GM21529 (cell line): Measurements from ENCODE around the gene ERC1.

Experiments
- ATAC-seq: cut with Tn5 transposase; IDR thresholded peaks from one replicate; pipeline ENCODE4 v1.9.1; 2021; ENCODE audit not compliant: unreplicated experiment

The ERC1 gene

GRCh38 chr12:1282670-1283315 lies 291.8 kb downstream of the ERC1 start:
- no peak for ATAC-seq

- ATAC-seq, result no peak
Measured at GRCh38 chr12:1283316-1283715, 292.3 kb downstream of the ERC1 start.

GRCh38 chr12:1284611-1285010 lies 293.6 kb downstream of the ERC1 start:
- ATAC-seq, result no peak

- no peak for ATAC-seq
Measured at GRCh38 chr12:1287446-1287975, 296.5 kb downstream of the ERC1 start.

- no peak for ATAC-seq
Measured at GRCh38 chr12:1288333-1288732, 297.3 kb downstream of the ERC1 start.

GRCh38 chr12:1289371-1290155 lies 298.5 kb downstream of the ERC1 start:
- ATAC-seq, result no peak

- no peak for ATAC-seq
Measured at GRCh38 chr12:1290716-1291115, 299.7 kb downstream of the ERC1 start.

GRCh38 chr12:1291601-1292332 lies 300.7 kb downstream of the ERC1 start:
- no peak for ATAC-seq

- no peak for ATAC-seq
Measured at GRCh38 chr12:1293901-1294300, 302.9 kb downstream of the ERC1 start.

- ATAC-seq, result no peak
Measured at GRCh38 chr12:1297206-1297605, 306.2 kb downstream of the ERC1 start.

GRCh38 chr12:1297639-1298175 lies 306.7 kb downstream of the ERC1 start:
- no peak for ATAC-seq

- ATAC-seq, result no peak
Measured at GRCh38 chr12:1300460-1300859, 309.4 kb downstream of the ERC1 start.

GRCh38 chr12:1302201-1302870 lies 311.3 kb downstream of the ERC1 start:
- no peak for ATAC-seq

- no peak for ATAC-seq
Measured at GRCh38 chr12:1305063-1305434, 314.0 kb downstream of the ERC1 start.

- ATAC-seq, result no peak
Measured at GRCh38 chr12:1305791-1306500, 314.9 kb downstream of the ERC1 start.

GRCh38 chr12:1306817-1307216 lies 315.8 kb downstream of the ERC1 start:
- ATAC-seq, result no peak

- no peak for ATAC-seq
Measured at GRCh38 chr12:1307796-1308195, 316.8 kb downstream of the ERC1 start.

GRCh38 chr12:1309613-1310012 lies 318.6 kb downstream of the ERC1 start:
- ATAC-seq, result no peak

GRCh38 chr12:1310653-1311052 lies 319.6 kb downstream of the ERC1 start:
- ATAC-seq, result no peak

- ATAC-seq, result no peak
Measured at GRCh38 chr12:1311145-1311544, 320.1 kb downstream of the ERC1 start.
